Tibial artery (tissue), 4 donors: Measurements from ENCODE around the gene CSMD2.

ENCODE experiments used
- DNase-seq, 2 donors: peaks; one replicate each; pipeline ENCODE4 v3.0.0-alpha.2; 2019
- H3K27ac ChIP-seq, 2 donors: fragments of 200-600 bp; sonication (generic) in 1 of 2; 1 replicate in 1 of 2; 2 replicates in 1 of 2; pipeline ENCODE4 v1.5.1; 2018 to 2019; ENCODE audit warnings: mild to moderate bottlenecking in 1 of 2
- H3K27me3 ChIP-seq, 2 donors: fragments of 200-600 bp; sonication (generic) in 1 of 2; one replicate each; pipeline versions ENCODE4 v1.5.1 to v1.6.0; 2016 to 2019
- H3K36me3 ChIP-seq, 3 donors: fragments of 200-600 bp; sonication (generic) in 2 of 3; one replicate each; pipeline ENCODE4 v1.5.1; 2016 to 2019; ENCODE audit warnings: mild to moderate bottlenecking in 2 of 3
- H3K4me1 ChIP-seq, 4 donors: fragments of 200-600 bp; sonication (generic) in 2 of 4; 1 replicate in 3 of 4; 2 replicates in 1 of 4; pipeline ENCODE4 v1.5.1; 2016 to 2019
- H3K4me3 ChIP-seq, 2 donors: fragments of 200-600 bp; sonication (generic) in 1 of 2; 1 replicate in 1 of 2; 2 replicates in 1 of 2; pipeline ENCODE4 v1.5.1; 2018 to 2019; ENCODE audit warnings: mild to moderate bottlenecking in 2 of 2
- H3K9me3 ChIP-seq, 3 donors: fragments of 200-600 bp; sonication (generic) in 1 of 3; one replicate each; pipeline ENCODE4 v1.5.1; 2016 to 2019
- CTCF ChIP-seq, 2 experiments: fragments of 200-600 bp in 1 of 2; fragments of 450-650 bp in 1 of 2; IDR thresholded peaks; one replicate each; pipeline ENCODE4 v1.5.1; 2017 to 2019; ENCODE audit warnings: antibody characterized with exemption in 2 of 2, mild to moderate bottlenecking in 1 of 2, moderate library complexity in 1 of 2
- intact Hi-C: fragments of 100-400 bp; cut with DNase I; formaldehyde crosslinking; loops from one replicate; pipeline ENCODE4 v1.15.0; 2023; ENCODE audit warnings: low total_unique reads

The CSMD2 gene

GRCh38 chr1:33482412-33482811 is 682.6 kb downstream of the CSMD2 start:
- Histone ChIP-seq H3K4me3 (no peak overlapping the region), H3K36me3 (peaks cover 34 to 62% (median 40%) of the 10 kb centered on the region in 3 donors), H3K27ac (no peak overlapping the region), H3K4me1 (no peaks in the 10 kb centered on the region), H3K27me3 (no peaks in the 10 kb centered on the region), H3K9me3 (peaks cover 0 to 10% (median 0%) of the 10 kb centered on the region in 3 donors)
- intact Hi-C loops = no loop called here
- no peak for DNase-seq
- TF ChIP-seq CTCF (IDR thresholded peaks at IDR 0.05) = no peak

GRCh38 chr1:33477451-33477850 is 687.6 kb downstream of the CSMD2 start:
- no peak for DNase-seq
- intact Hi-C loops = no loop called here
- Histone ChIP-seq H3K27me3 (no peaks in the 10 kb centered on the region), H3K36me3 (peaks cover 14 to 35% (median 16%) of the 10 kb centered on the region in 3 donors), H3K4me1 (peaks cover 0 to 18% (median 14%) of the 10 kb centered on the region in 4 donors), H3K4me3 (no peak overlapping the region), H3K27ac (no peak overlapping the region), H3K9me3 (no peaks in the 10 kb centered on the region)
- no peak for TF ChIP-seq CTCF (IDR thresholded peaks at IDR 0.05)

GRCh38 chr1:33473900-33474299 is 691.1 kb downstream of the CSMD2 start:
- intact Hi-C loops = loop anchor here (5.0 kb wide), 1 partner anchor 42 kb away; the partner anchor contains the start of gene PHC2
- Histone ChIP-seq H3K4me1 (peaks cover 0 to 33% (median 27%) of the 10 kb centered on the region in 4 donors), H3K9me3 (no peaks in the 10 kb centered on the region), H3K4me3 (no peak overlapping the region), H3K36me3 (peaks cover 0 to under 1% (median 0%) of the 10 kb centered on the region in 3 donors), H3K27ac (peak overlapping the region; percentile 7 to 26), H3K27me3 (no peaks in the 10 kb centered on the region)
- DNase-seq = no peak
- TF ChIP-seq CTCF (IDR thresholded peaks at IDR 0.05) = no peak

- peak within 1 kb of the TSS; percentile 77 to 90 for H3K27ac ChIP-seq
- peaks cover 0 to 33% (median 27%) of the 10 kb centered on the region in 4 donors for H3K4me1 ChIP-seq
- H3K36me3 ChIP-seq = no peaks in the 10 kb centered on the region
- intact Hi-C loops = loop anchor here (5.0 kb wide), 1 partner anchor 40 kb away; the partner anchor contains the start of gene PHC2
- peak within 1 kb of the TSS; percentile 58 to 74 for H3K4me3 ChIP-seq
- no peak for TF ChIP-seq CTCF (IDR thresholded peaks at IDR 0.05)
- H3K9me3 ChIP-seq = no peaks in the 10 kb centered on the region
- no peaks in the 10 kb centered on the region for H3K27me3 ChIP-seq
- DNase-seq = peak; percentile 97 to 99
Observed at GRCh38 chr1:33472269-33472980, 692.6 kb downstream of the CSMD2 start, which contains the start of gene ZSCAN20. Gene ZSCAN20 (plus strand): TSS chr1:33472645. CDS start chr1:33479289, 6,644 bp downstream.

- no peak for TF ChIP-seq CTCF (IDR thresholded peaks at IDR 0.05)
- intact Hi-C loops = loop anchor here (5.0 kb wide), 1 partner anchor 39 kb away; the partner anchor contains the start of gene PHC2
- Histone ChIP-seq H3K27ac (peak overlapping the region; percentile 77 to 90), H3K9me3 (no peaks in the 10 kb centered on the region), H3K4me3 (no peak overlapping the region), H3K27me3 (no peaks in the 10 kb centered on the region), H3K4me1 (peaks cover 0 to 33% (median 27%) of the 10 kb centered on the region in 4 donors), H3K36me3 (no peaks in the 10 kb centered on the region)
- DNase-seq = no peak
Observed at GRCh38 chr1:33471416-33471815, 693.6 kb downstream of the CSMD2 start.
